Endothelial cell of umbilical vein (primary cell): Measurements from ENCODE around the gene CLIC3.

ENCODE experiments used
- CTCF ChIP-seq, 2 donors: IDR thresholded peaks; 1 replicate in 1 of 2; 2 replicates in 1 of 2; pipeline ENCODE4 v1.5.1; 2011; ENCODE audit warnings: low read length in 2 of 2, mild to moderate bottlenecking in 2 of 2, moderate library complexity in 2 of 2, control low read depth in 1 of 2, inconsistent platforms in 1 of 2, low read depth in 1 of 2; ENCODE audit not compliant: insufficient read depth in 1 of 2; ENCODE audit errors: extremely low read depth in 1 of 2
- EZH2 ChIP-seq: IDR thresholded peaks from 2 replicates; pipeline ENCODE4 v1.6.1; 2012; ENCODE audit warnings: borderline replicate concordance, low read depth, mild to moderate bottlenecking, moderate library complexity, low read length, inconsistent platforms; ENCODE audit not compliant: severe bottlenecking
- JUN ChIP-seq: IDR thresholded peaks from 2 replicates; pipeline ENCODE4 v1.6.1; 2011; ENCODE audit warnings: borderline replicate concordance, low read depth; ENCODE audit not compliant: insufficient read length, insufficient read depth
- POLR2A ChIP-seq: IDR thresholded peaks from 2 replicates; pipeline ENCODE4 v1.6.1; 2012; ENCODE audit warnings: low read depth, mild to moderate bottlenecking, control low read depth, low read length

DNA sequence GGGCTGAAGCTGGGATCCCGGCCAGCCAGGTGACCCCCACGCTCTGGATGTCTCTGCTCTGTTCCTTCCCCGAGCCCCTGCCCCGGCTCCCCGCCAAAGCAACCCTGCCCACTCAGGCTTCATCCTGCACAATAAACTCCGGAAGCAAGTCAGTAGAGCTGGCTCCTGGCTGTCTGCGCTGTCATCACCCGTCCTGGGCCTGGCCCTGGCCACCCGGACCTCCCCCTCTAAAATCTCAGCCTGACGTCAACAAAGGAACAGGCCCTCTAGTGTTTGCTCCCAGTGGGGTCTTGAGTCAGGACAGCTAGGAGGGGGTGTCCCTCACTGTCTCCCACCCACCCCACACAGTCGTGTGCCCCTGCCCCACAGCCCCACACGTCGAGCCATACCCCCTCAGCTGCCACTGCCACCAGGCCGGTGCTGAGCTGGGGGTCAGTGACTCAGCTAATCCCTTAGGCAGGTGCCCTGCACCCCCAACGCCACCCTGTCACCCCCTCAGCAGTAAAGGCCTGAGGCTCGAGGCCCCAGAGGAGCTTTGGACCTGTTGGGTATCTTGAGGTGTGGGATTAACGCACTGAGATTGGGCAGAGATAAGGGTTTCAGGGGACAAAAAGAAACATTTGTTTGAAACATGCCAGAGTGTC, 14.7 kb downstream of the CLIC3 start:
- TF ChIP-seq CTCF (IDR thresholded peaks at IDR 0.05; ENCODE audit: extremely low read depth in 1 of 2, insufficient read depth in 1 of 2, low read depth in 1 of 2, low read length in 2 of 2): no peak
- TF ChIP-seq EZH2: no peak
- no peak for TF ChIP-seq JUN
- no peak for TF ChIP-seq POLR2A
